Inferior parietal cortex (tissue), 1 donor: ENCODE measurements around the gene ZBTB22.
"Not testable (repeated sequence)": the region's sequence is repeated elsewhere in the genome, so short reads cannot be mapped to it uniquely, and the experiment has no call there.

ENCODE experiments used
- DNase-seq: peaks from one replicate; pipeline ENCODE4 v3.0.0-alpha.2; 2016; ENCODE audit errors: extremely low spot score

Gene ZBTB22

DNA sequence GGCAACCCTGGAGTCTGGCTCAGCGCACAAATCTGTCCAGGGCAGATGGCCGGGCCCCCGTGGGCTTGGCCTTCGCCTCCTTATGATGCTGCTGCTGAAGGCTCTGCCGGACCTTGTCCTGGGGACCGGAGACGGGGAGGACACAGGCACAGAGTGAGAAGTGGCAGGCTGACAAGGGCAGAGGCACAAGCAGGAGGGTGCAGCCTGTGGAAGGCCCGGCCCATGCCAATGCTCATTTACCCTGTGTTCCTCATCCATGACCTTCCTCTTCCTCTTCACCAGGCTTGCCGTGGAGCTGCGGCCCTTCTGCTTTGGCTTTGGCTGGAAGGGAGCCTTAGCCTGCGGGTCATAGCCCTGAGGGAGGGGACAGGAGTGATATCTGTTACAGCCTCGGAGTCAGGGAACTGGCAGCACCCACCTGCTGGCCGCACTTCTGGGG lies 38.3 kb downstream of the ZBTB22 start:
- no peak for DNase-seq

DNA sequence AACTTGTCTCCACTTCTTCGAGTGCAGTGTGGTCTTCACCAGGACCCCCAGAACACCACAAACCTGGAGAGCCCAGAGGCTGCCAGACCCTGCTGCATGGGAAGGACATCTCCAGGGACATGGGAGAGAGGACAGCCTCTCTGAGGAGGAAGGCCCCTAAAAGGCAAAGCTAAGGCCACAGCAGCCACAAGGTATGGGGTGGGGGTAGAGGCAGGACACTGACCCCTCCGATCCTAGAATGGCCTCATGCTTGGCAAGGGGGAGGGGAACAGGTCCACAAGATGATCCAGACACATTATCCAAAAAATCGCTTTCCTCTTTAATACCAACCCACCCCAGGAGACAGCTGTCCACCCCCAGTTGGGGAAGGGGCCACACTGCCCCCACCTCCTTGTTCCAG lies 38.7 kb downstream of the ZBTB22 start:
- DNase-seq, result no peak

DNA sequence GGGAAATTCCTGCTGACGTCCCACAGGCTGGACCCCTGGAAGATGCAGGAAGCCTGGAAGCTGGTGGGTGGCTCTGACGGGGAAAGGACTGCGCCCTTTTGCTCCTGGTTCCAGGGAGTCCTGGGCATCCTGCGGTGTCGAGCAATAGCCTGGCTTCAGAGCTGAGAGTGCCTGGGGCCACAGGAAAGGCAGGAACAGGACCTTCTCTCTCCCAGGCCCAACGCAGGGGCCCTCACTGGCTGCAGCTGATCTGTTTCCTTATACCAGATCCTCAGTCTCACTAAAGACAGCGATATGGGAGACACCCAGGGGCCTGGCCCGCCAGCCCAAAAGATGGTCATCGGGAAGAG lies 39.2 kb downstream of the ZBTB22 start:
- DNase-seq, result no peak

DNA sequence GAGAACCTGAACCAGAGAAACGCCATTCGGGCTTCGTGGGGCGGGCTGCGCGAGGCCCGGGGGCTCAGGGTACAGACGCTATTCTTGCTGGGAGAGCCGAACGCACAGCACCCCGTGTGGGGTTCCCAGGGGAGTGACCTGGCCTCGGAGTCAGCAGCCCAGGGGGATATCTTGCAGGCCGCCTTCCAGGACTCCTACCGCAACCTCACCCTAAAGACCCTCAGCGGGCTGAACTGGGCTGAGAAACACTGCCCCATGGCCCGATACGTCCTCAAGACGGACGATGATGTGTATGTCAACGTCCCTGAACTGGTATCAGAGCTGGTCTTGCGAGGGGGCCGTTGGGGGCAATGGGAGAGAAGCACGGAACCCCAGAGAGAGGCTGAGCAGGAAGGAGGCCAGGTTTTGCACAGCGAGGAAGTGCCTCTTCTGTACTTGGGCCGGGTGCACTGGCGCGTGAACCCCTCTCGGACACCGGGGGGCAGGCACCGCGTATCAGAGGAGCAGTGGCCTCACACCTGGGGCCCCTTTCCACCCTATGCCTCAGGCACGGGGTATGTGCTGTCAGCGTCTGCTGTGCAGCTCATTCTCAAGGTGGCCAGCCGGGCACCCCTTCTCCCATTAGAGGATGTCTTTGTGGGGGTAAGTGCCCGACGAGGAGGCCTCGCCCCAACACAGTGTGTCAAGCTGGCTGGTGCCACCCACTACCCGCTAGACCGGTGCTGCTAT lies 39.7 kb downstream of the ZBTB22 start:
- DNase-seq, result no peak

DNA sequence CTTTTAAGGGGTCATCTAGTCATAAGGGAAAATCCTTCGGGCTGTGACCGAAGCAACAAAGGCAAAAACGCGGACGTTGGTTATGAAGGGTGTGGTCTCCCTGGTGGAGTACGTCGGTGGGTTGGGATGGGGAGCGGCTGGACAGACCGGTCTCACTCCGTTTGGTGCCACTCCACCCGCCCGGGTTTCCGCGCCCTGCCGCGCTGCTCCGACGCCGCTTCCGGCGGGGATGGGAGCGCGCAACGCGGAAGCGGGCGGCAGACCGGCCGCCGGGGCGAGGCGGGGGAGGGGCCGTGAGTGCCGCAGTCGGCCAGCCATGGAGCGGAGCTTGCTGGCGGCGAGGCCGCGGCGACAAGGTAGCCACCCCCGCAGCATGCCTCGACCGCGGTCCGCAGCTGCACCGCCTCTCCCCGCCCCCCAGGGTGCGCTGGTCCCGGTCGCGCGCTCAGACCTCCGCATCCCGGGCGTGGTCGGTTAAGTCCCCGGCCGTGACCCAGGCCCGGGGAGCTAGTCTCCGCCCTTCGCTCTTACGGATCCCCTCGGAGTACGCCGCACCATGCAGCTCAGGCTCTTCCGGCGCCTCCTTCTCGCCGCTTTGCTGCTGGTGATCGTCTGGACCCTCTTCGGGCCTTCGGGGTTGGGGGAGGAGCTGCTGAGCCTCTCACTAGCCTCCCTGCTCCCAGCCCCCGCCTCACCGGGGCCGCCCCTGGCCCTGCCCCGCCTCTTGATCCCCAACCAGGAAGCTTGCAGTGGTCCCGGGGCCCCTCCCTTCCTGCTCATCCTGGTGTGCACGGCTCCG lies 40.5 kb downstream of the ZBTB22 start, which contains the start of gene B3GALT4:
TSS of gene B3GALT4 (plus strand) at position 260 of the 799 bp plus-strand sequence. CDS start at position 557, 297 bp downstream.
- peak; percentile 62 for DNase-seq

DNA sequence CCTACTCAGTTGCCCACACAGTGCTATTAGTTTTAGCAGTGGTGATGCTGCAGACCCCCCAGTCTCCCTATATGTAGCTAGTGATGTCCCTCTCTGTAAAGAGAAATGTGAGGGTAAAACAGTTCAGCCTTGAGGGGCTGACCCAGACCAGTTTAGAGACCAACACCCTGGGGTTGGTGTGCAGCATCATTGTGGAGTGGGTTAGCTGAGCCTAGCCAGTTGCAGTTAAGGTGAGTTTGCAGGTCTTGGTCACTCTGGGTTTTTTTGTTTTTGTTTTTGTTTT lies 41.0 kb downstream of the ZBTB22 start:
- DNase-seq, result no peak

DNA sequence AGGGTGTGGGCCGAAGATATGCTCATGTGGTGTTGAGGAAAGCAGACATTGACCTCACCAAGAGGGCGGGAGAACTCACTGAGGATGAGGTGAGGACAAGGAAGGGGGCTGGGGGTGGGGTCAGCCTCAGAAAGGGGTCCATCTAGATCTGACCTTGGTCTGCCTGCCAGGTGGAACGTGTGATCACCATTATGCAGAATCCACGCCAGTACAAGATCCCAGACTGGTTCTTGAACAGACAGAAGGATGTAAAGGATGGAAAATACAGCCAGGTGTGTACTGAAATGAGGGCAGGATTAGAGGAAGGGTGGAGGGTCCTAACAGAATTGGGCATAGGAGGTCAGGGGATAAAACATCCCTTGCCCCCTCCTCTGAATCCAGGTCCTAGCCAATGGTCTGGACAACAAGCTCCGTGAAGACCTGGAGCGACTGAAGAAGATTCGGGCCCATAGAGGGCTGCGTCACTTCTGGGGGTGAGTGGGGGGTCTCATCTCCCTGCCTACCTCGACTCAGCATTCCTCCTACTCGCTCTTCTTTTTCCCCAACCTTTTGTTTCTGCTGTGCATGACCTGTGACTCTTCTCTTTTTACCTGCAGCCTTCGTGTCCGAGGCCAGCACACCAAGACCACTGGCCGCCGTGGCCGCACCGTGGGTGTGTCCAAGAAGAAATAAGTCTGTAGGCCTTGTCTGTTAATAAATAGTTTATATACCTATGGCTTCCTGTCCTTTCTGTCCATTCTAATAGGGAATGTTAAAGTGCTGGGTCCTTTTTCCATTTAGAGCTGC lies 41.6 kb downstream of the ZBTB22 start:
- DNase-seq, result not testable (repeated sequence)

DNA sequence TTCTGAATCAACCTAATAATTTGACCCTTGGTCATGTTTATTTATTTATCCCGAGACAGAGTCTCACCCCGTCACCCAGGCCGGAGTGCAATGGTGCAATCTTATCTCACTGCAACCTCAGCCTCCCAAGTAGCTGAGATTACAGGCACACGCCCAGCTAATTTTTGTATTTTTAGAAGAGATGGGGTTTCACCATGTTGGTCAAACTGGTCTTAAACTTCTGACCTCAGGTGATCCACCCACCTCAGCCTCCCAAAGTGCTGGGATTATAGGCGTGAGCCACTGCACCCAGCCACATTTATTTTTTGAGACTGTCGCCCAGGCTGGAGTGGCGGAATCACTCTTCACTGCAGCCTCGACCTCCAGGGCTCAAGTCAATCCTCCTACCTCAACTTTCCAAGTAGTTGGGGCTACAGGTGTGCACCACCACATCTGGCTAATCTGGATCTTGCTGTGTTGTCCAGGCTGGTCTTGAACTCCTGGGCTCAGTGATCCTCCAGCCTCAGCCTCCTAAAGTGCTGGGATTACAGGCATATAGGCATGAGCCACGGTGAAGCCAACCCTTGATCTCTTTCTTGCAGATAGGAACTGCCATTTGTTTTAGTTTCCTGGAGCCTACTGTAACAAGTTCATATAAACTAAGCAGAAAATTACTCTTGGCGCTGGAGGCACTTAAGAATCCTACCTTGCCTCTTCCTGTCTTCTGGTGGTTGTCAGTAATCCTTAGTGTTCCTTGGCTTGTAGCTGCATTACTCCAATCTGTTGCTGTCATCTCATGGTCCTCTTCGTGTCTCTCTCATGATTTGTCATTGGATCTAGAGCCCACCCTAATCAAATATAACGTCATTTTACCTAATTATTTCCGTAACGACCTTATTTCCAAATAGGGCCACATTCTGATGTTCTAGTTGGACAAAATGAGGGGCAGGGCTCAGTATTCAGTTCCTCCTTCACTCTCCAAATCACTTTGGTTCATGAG lies 43.3 kb downstream of the ZBTB22 start:
- no peak for DNase-seq

DNA sequence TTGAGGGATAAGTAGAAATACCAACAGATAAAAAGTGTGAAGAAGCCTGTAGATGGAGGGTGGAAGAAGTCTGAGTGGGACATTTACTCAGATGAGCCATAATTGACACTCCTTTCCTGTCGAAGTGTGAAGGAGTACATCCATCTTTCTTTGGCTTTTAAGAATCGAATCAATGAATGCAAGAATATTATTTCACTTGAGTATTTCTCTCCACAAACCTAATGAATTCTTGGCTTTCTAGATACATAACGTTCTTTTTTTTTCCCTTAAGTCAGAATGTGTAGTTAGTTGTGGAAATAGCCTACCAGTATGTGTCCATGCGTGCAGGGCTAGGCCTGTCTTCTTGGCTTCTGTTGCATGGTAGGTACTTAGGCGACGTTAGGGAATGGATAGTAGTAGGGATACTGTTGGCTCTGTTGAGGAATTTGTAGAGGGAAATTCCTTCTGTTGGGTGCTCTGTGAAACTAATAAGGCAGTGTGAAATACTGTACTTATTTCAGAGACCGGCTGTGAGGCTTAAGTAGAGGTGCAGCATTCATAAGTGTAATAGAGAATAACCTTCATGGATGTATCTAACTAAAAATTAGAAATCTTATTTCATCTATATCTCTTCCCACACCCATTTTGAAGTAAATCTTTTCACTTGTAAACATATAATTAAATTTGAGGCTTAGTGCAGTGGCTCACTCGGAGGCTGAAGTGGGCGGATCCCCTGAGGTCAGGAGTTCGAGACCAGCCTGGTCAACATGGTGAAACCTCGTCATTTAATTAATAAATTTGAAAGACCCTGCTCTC lies 44.2 kb downstream of the ZBTB22 start:
- no peak for DNase-seq

DNA sequence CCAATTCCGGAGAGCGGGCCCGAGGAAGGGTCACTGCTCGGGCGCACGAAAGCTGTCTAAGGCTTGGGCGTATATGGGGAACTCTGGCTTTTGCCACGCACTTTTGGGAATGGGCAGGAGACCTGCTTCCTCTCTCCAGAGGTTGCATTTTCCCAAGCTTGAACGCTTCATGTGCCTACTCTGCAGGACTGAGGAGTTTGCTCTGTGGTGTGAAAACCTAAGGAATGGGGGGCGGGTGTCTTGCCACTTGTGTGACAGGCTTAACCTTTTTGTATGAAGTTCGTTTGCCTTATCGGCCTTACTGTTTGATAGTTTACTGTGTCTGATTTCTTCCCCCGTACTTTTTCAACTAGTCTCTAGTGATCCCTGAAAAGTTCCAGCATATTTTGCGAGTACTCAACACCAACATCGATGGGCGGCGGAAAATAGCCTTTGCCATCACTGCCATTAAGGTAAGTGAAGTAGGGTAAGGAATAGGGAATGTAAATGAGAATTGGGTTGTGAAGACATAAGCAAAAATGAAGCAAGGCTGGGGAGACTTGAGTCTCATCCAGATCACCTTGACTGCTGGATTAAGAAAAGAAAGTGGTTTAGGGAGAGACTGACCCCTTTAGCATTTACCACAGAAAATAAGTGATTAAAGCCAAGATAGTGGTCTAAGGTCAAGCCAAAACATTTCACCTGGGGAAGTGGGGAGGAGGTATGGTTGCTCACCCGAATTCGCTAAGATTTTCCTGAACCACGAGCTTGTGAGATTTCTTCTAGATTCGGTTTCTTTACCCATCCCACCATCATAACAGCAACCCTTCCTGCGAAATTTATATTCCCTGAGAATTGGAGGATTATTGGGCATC lies 45.0 kb downstream of the ZBTB22 start:
- DNase-seq, result no peak

DNA sequence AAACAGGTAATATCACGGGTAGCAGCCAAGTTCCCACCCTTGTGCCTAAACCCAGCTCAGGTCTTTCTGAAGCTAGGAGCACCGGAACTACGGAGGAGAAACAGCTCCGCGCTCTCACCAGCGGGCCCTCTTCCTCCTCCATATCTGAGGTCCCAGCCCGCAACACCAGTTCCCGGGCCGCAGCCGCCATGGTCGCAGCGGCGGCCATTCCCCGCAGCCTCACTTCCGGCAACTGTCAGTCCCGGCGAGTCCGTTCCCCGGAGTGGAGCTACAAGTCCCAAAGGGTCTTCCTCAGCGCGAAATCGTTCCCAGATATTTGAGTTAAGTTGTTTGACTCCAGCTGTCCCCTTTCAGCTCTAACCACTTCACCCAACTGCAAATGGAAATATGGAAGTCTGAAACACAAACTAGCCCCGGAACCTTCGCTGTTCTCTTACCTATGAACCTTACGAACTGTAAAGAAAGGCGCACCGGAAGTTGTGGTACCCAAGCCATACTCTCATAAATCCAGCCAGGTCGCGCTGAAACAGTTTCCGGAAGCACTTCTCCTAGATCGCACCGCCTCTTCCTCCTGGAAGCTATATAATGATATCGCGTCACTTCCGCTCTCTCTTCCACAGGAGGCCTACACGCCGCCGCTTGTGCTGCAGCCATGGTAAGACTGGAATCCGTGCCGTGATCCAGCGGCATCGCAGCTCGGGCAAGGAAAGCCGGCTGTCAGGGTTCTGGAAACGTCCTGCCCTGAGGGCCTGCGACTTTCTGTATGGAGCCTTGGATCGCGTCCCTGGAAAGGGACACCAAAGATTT lies 45.9 kb downstream of the ZBTB22 start, which contains the start of the genes RPS18 and VPS52:
TSS of gene RPS18 (plus strand) at position 608 of the 807 bp plus-strand sequence. CDS start at position 653, 45 bp downstream.
TSS of gene VPS52 (minus strand) at position 409 of the 807 bp plus-strand sequence. CDS start at position 208, 201 bp downstream.
- peak; percentile 99 for DNase-seq

DNA sequence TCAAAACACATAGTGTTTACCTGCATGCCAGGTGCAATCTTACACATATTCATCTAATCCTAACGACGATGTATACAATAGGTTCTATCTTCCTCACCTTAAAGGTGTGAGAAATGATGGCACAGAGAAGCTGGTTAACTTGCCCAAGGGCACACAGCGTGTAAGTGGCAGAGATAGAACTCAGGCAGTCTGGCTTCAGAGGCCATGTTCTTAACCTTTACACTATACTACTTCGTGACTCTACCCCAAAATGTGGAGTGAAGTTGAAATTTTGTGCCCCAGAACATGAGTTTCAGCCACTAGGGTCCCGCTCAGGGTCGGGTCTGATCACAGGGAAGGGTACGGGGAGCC lies 46.5 kb downstream of the ZBTB22 start:
- DNase-seq, result no peak
